Ramos (cell line): ENCODE results near the gene PTPRD.

Source experiments
- in situ Hi-C: fragments of 300-500 bp; cut with MboI; formaldehyde crosslinking; loops from one replicate; pipeline ENCODE4 v1.14.3; 2022; ENCODE audit warnings: low sequenced_read_pairs; ENCODE audit not compliant: unreplicated experiment

The PTPRD gene

DNA sequence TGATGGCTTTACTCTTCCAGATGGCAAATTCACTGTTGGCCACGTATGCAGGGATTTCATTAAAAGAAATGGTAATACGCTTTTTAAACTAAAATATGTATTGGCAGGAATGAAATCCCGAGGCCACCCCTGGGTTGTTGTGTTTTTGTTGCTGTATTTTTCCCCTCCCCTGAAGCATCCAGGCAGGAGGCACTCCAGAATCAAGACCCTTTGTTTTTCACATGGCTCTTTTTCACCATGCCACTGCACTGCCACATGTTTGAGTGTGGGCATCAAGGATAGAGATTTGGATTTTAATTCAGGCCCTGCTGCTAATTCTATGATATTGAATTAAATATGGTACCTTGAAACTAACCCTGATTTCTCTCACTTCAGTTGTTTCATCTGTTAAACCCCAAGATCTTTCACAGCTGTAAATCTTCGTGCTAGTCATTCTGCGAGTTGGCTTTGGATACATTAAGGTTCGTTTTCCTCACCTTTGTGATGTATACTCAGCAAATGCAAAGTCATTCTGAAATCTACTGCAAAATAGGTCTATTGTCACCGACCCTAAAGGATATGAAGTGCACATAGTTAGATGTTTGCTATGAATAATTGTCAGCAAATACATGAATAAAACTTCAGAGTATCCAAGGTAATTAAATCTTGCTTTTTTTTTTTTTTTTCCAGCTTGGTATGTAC lies 533.4 kb downstream of the PTPRD start:
- in situ Hi-C loops, result no loop called here

DNA sequence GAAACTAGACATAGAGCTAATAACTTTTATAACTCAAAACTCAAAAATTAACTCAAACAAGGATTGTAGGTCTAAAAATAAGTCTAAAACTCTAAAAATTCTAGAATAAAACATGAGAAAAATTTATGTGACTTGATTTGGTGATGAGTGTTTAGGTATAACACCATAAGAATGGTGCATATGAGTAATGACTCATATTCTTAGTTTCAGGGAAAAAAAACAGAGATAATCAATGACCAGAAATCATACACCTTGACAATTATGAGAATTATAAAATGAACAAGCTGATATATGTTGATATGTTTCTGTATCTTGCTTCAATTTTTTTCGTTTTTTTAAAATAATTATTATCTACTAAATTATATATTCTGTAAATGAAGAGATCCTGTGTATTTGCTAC lies 541.2 kb downstream of the PTPRD start:
- in situ Hi-C loops, result no loop called here

DNA sequence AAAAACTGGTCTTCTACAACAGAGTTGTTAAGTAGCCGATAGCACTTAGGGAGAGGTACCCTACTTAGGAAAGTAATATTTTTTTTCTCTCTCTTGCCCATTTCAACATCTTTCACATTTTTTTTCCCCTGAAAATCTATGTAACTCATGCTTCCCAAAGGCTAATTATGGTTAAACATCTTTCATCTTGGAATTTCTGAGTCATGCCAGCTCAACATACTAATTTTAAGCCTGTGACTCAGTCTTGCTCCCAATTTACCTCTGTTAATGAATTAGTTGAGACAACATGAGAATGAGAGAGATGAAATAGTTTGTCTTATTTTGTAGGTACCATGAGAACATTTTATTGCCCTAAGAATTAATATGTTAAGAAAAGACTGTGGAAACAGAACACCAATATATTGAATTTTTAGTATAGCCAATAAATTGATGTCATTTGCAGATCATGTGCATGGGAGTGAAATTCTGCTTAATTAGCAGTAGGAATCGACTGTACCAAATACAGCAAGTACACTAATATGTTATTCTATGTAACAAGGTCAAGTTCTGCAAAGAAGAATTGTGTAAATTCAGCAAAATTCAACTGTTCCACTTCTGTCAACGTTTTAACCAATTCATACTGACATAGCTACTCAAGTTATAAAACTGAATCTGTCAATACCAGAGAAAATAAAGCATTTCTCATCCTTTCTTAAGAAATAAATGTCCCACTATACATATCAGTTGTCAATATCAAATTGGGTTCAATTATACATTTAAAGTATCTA lies 550.0 kb downstream of the PTPRD start:
- in situ Hi-C loops, result no loop called here

DNA sequence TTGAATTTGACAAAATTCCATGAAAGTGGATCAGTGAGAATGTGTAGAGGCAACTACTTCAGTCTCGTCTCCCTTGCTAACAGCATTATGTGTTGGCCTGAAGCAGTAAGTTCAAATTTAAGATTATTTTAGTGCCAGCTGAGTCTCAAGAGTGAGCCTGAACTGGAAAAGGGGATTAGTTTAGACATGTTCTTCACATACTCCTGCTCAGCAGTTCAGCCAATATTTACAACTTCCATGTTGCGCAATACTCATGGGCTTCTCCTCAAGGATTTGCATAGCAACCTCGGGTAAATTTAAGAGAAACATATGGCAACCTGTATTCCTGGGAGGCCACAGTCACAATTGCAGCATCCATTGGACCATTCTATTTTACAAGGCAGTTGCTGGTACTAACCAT lies 553.8 kb downstream of the PTPRD start:
- in situ Hi-C loops, result no loop called here

DNA sequence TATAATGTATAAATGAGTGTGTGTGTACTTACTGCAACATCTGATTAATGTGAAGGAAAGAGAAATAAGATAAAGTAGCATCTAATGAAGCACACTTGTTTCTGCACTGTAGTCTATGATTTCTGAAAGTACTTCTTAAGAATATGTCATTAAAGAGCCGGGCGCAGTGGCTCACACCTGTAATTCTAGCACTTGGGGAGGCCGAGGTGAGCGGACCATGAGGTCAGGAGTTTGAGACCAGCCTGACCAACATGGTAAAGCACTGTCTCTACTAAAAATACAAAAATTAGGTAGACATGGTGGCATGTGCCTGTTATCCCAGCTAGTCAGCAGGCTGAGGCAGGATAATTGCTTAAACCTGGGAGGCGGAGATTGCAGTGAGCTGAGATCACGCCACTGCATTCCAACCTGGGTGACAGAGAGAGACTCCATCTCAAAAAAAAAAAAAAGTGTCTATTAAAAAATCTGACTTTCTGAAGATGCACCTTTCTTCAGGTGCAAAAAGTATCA lies 556.9 kb downstream of the PTPRD start:
- in situ Hi-C loops, result no loop called here

DNA sequence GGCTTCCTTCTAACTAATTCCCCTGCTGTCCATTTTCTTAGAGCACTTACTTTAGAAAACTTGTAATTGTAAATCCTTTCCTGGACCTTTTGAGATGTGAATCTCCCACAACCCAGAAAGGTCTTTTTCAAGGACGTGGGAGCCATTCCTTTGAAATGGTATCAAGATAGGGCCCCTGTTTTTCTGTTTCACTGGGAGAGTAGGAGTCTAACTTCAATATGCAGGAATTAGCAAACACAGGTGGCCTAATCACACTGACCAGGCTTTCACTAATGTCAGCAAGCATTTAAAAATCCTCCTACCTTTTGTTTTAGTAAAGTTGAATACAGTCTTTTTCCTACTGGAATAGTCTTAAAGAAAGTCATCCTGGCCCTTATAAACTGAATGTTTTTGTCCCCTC lies 558.3 kb downstream of the PTPRD start:
- in situ Hi-C loops, result no loop called here

DNA sequence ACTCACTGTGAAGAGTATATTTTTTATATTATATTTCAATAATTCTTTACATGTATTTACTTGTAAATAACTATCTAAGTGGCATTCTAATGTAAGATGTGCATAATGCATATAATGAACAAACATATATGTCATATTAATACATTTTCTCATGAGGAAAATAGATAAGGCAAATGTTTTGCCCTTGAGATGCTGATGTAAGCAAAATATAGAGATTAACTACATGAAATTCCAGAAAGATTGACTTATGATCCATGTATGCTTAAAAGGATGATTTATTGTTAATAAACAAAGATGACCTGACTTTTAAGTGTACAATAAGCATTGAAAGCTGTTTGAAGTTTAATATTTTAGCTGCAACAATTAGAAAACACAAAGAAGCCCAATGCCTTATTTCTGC lies 559.9 kb downstream of the PTPRD start:
- in situ Hi-C loops, result no loop called here

DNA sequence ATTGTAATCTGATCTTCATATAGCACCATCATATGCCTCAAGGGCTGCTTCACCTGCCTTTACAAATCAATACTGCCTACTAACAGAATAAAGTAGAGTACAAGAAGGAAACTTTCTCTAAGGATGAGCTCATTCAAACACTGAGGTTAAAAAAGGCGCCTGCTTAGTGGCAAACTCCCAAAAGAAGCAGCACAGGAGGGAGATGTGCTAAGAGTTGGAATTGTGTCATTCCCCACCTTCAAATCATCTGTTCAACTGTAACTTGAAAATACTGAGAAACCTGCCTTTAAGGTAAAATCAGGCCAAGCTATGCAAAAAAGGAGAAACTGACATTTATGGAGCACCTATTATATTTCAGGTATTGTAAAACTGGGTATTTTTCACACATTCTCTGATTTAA lies 560.6 kb downstream of the PTPRD start:
- in situ Hi-C loops, result no loop called here

DNA sequence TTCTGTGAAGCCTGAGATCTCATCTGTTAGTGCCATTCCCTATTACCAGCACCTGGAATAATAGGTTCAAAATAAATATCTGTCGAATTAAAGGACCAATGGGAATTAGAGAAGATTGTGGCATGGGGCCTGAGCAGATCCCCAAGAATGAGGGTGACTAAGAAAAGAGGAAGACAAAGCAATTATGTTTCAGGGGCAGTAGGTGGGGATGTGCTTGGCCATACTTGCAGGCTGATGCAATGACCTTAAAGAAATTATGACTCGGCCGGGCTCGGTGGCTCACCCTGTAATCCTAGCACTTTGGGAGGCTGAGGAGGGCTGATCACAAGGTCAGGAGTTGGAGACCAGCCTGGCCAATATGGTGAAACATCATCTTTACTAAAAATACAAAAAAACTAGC lies 562.8 kb downstream of the PTPRD start:
- in situ Hi-C loops, result no loop called here

DNA sequence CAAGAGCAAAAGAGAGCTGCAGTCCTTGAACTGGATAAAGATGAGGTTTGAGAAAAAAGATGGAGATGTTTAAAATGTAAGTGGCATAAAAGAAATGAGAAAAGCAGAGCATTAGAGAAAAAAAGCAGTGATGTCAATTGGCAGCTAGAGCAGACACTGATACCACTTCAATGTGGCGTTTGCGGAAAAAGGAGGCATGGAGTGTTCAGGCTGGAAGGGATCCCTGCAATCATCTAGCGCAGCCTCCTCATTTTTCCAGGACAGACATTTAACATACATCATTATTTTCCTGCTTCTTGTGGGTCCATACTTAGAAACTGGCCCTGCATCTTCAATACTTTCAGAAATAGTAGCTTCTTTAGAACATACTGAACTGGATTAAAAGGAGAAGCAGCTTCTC lies 563.8 kb downstream of the PTPRD start:
- in situ Hi-C loops, result no loop called here

DNA sequence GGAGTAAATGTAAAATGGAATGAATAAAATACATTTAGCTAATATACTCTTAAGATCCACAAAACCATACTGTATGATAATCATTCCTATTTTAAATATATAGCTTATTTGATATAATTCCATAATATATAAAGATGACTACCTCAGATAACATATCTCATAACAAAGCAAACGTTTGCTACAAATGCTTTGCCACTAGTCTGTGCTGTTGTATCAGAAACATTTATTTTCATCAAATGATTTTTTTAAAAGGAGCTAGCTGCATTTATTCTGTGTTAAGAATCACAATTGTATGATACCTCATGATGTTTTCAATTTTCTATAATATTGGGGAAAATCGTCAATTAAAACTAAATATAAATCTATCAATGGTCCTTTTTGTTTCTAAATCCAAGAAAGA lies 567.2 kb downstream of the PTPRD start:
- in situ Hi-C loops, result no loop called here

DNA sequence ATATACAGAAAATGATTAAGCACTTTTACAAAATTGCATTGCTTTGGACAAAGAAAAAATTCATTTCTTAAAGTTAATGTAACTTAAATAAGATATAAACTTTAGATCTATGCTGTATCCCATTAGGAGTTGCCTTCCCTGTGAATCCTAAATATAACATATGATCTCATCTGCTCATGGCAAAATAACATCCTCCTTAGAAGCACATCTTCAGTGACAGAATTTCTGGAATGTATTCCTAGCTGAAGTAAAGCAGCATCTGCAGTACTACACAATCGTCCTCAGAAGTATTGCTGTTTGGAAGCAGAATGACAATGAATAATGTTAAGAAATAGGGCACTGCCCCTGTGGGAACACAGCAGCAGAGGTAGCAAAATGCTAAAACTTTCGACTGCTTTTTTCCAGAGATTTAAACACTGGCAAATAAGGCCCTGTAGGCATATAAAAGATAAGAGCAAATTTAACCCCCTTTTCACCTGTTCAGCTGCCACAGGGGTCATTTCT lies 571.0 kb downstream of the PTPRD start:
- in situ Hi-C loops, result no loop called here

DNA sequence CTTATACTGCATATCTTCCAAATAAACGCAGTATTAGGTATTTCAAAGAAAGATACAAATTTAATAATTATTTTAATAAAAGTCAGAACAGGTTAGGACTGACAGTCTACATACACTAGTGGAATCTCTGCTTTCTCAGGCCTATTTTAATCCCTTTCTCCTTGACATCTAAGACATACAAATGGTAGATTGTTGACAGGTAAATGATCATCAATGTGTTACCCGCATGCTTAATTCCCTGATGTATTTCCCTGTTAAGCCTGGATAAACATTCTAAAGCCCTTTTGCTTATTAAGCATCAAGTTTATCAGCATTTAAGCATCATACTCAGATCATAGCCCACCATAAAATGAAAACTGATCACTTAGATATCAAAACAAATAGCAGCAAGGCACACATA lies 576.7 kb downstream of the PTPRD start:
- in situ Hi-C loops, result no loop called here

DNA sequence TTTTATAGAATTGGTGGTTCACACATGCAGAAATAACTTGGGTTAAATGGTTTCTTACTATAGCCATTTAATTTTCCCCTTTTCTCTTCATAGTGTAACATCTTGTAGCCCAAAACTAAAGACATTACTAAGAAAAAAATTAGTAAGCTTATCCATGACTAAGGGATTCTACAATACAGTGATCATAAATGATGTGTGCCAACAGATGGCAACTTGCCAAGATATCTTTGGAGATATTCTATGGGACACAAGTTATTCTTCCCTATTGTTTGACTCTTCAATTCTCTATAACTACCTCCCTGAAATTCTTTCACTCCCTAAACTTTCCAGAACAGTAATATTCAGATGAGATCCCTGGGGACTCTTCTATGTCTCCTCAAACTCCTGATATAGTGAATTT lies 580.6 kb downstream of the PTPRD start:
- in situ Hi-C loops, result no loop called here

DNA sequence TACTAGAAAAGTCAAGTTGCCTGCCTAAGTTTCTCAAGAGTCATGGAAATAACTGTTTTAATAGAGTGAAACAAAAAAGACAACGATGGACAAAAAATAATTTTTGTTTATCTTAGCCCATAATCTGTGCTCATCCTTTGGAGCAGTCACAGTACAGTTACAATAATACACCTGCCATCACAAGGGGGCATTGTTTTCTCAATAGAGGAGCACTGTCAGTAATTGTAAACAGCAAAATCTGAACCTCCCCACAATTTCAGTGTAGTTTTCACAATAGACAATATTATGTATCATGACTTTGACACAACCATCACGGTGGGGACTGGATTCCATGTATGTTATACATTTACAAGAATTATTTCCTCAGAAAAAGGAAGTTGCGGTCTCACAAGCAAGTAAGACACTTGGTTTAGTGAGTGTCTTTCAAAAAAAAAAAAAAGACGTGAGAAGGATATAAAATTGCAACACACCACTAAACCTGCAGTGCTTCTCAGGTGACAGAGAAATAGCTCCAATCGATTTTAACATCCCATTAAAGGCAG lies 586.3 kb downstream of the PTPRD start:
- in situ Hi-C loops, result no loop called here

DNA sequence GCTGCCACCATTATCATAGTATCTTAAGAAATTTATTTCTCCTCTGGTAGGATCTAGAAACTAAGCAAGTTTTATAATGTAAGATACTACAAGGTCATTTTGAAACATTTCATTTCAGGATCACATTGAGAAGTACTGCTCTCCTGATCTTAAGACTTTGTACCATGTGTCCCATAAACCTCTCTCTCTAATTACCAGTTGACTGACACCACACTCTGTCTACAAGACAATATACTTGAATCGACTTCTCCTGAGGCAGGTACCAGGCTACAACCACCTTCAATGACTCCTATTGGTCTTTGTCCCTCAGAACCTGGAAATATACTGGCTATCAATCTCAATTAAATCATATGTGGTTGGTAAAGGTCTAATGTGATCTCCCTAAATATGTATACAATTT lies 597.0 kb downstream of the PTPRD start:
- in situ Hi-C loops, result no loop called here

DNA sequence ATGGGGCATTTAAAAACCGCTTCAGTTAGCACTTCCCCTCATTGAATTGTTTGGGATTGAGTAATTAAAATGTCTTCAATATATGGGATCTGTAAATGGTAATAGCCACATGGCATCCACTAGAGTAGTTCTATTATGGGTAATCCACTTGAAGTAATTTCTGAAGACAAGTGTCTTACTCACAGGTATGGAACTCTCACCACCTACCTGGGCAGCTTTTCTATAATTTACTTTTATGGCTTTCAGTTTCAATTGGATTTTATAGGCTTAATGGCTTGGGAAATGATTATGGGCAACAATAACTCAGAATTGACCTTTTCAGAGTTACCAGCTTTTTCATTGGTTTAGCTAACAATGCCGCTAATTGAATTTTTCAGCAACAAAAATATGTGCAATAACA lies 597.9 kb downstream of the PTPRD start:
- in situ Hi-C loops, result no loop called here

DNA sequence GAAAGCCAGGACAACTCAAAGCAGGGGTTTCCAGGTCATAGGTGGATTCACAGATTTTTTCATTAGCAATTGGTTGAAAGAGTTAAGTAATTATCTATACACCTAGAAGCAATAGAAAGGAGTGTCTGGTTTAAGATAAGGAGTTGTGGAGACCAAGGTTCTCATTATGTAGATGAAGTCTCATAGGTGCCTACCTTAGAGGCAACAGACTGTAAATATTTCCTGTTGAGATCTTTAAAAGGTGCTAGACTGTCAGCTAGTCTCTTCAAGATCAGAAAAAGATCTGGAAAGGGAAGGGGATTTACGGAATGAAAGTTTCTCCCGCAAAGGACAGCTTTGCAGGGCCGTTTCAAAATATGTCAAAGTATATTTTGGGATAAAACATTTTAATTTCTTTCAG lies 603.4 kb downstream of the PTPRD start:
- in situ Hi-C loops, result no loop called here

DNA sequence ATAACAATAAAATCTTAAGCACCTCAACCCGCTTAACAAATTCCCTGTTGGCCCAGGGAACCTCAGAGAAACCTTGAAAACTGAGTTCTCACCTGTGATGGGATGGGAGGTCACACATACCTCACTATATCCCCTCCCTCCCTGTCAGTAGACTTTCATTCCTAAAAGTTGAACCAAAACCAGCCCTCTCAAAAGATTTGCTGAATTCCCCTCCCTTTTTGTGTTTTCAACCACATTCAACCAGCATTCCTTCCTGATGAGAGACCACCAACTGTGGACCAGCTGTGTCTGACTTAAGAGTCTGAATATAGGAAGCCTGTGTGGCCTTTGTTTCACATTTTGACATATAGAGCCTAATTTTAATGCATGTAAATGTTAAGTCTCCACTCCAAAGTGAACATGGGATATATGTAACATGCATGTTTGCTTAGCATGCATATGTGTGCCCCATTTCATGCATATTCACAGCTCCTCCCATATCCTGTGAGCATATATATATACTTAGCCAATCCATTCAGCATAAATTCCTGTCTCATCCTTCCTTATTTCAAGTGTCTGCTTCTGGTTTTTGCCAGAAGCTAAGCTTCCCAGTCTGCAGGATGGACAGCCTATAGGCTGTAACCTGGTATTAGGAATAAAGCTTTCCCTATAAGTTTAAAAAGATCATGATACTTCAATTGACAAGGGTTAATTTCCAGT lies 604.6 kb downstream of the PTPRD start:
- in situ Hi-C loops, result no loop called here

DNA sequence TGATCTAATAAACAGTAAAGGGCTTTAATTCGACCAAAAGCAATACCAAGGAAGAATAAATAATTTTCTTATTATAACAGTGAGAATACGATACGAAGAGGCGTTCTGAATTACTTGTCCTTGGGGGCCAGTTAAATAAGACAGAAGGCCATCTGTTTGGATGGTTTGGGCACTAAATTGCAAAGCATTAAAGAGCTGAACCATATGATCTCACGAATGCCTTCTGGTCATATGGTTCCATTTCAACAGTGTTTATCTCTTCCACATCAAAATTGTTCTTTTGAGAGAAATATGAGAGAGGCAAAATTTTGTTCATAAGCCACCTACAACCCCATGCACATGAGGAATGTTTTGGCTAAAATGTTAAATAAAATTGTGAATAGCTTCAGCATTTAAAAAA lies 605.4 kb downstream of the PTPRD start:
- in situ Hi-C loops, result no loop called here

DNA sequence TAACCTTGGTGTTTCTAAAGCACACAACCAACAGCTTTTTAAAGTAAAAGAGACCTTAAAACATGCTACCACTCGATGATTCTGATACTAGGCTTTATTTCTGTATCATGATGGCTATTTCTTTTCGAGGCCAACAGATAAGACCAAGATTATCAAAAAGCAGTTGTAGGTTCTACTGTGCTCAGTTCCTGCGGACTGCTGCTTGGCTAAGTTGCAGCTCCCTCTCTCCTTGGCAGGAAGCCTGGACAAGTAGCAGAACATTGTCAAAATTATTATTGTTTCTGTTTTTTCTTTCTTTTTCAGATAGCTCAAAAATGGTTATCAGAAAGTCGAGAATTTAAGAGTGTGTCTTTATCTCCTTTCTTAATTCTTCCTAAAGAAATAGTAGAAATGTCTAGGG lies 607.6 kb downstream of the PTPRD start:
- in situ Hi-C loops, result no loop called here
